Bronchial epithelial cell (primary cell): Measurements from ENCODE around the gene PPARA. TPM values are rescaled to one million over a fixed set of nuclear protein-coding genes. Genes with fewer than 3 reads are reported as not detected.

ENCODE experiments used
- DNase-seq: peaks from one replicate; pipeline ENCODE4 v3.0.0-alpha.2; 2010; ENCODE audit warnings: low read depth
- FAIRE-seq: peaks from 2 replicates; lab custom pipeline; 2011; peaks lifted over from hg19 to GRCh38; lab: Jason Lieb, UNC
- H3K27me3 ChIP-seq: 2 replicates; pipeline ENCODE4 v1.5.1; 2011; ENCODE audit warnings: low read length; ENCODE audit not compliant: control insufficient read depth, insufficient read depth
- H3K36me3 ChIP-seq: 2 replicates; pipeline ENCODE4 v1.5.1; 2011; ENCODE audit warnings: low read length; ENCODE audit not compliant: control insufficient read depth, insufficient read depth
- H3K4me3 ChIP-seq: 2 replicates; pipeline ENCODE4 v1.5.1; 2011; ENCODE audit warnings: mild to moderate bottlenecking, low read depth, low read length, control low read depth
- total RNA-seq: library from RNA; depleted of rRNA; stranded (reverse); fragments of >200 nt; gene quantifications from 2 replicates; pipeline ENCODE4 v1.2.1, GENCODE V29; 2014
- TF ChIP-seq, protein P1 (sequence below): IDR thresholded peaks from 2 replicates; pipeline ENCODE4 v1.5.1; 2011; ENCODE audit warnings: mild to moderate bottlenecking, moderate library complexity, low read length, control low read depth, inconsistent platforms; ENCODE audit not compliant: insufficient read depth, severe bottlenecking

PPARA gene
- total RNA-seq, 1 donor from 2014 or later = 10.5 TPM

DNA sequence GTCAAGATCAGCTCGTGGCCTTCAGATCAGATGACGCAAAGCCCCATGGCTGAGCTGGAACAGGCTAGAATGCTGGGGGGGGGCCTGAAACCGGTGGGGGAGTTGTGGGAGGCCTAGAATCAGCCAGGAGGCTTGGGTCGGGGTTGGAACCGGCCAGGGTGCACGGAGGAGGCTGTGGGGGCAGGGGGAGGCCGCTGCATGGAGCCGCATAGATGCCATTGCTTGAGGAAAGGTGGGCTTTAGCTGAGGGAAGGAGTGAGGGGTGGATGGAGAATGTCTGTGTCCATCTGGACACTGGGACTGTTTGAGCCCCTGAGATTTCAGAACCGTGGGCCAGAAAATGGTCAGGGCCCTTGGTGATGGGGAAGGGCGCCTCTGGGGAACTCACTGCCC, 74.6 kb downstream of the PPARA start:
- FAIRE-seq (no peak), DNase-seq (no peak)
- no peaks in the 10 kb centered on the region for H3K27me3 ChIP-seq
- TF ChIP-seq, protein P1, sequence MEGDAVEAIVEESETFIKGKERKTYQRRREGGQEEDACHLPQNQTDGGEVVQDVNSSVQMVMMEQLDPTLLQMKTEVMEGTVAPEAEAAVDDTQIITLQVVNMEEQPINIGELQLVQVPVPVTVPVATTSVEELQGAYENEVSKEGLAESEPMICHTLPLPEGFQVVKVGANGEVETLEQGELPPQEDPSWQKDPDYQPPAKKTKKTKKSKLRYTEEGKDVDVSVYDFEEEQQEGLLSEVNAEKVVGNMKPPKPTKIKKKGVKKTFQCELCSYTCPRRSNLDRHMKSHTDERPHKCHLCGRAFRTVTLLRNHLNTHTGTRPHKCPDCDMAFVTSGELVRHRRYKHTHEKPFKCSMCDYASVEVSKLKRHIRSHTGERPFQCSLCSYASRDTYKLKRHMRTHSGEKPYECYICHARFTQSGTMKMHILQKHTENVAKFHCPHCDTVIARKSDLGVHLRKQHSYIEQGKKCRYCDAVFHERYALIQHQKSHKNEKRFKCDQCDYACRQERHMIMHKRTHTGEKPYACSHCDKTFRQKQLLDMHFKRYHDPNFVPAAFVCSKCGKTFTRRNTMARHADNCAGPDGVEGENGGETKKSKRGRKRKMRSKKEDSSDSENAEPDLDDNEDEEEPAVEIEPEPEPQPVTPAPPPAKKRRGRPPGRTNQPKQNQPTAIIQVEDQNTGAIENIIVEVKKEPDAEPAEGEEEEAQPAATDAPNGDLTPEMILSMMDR = no peak
- H3K36me3 ChIP-seq = no peaks in the 10 kb centered on the region
- H3K4me3 ChIP-seq = no peak overlapping the region

DNA sequence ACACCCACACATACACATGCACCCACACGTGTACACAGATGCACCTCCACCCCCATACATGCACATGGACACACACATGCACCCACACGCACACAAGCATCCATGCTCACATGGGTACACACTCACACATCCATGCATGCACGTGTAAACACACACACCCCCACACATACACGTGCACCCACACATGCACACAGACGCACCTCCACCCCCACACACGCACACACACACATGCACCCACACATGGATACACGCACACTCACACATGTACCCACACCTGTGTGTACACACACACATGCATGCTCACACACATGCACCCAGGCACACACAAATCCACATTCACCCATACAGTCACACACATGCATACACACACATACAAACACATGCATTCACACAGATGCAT, 75.3 kb downstream of the PPARA start:
- Histone ChIP-seq H3K36me3 (no peaks in the 10 kb centered on the region), H3K27me3 (no peaks in the 10 kb centered on the region), H3K4me3 (no peak overlapping the region)
- peak; percentile 97 for FAIRE-seq
- TF ChIP-seq, protein P1 = no peak
- no peak for DNase-seq

DNA sequence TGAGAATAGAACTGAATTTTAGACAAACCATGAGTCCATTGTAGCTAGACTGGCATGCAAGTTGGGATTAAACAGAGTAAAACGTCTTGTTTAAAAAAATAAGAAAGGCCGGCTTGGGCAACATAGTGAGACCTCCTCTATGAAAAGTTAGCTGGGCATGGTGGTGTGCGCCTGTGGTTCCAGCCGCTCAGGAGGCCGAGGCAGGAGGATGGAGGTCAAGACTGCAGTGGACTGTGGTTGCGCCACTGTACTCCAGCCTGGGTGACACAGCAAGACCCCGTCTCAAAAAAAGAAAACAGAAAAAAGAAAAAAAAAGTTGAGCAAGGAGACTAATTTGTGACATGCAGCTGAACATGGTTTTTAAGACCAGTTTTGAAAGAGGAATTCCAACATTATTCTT, 76.3 kb downstream of the PPARA start:
- Histone ChIP-seq H3K4me3 (no peak overlapping the region), H3K36me3 (no peaks in the 10 kb centered on the region), H3K27me3 (no peaks in the 10 kb centered on the region)
- FAIRE-seq = no peak
- TF ChIP-seq, protein P1 = no peak
- DNase-seq = no peak

DNA sequence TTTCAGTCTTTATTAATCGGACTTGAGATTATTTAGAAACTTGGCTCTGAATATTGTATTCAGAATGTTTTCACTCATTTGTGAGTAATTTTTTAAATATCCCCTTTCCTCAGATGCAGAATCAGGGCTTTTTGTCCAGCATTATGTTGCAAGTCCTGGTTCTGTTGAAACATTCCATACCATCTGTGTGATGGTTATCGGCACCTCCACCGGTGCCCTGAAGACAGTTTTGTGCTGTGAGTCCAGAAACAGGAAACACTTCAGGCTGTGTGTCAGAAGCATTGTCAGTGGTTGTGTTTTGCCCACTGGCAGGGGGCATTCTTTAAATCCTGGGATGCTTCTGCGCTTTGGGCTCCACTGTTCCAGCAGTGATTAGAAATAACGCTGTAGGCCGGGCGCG, 79.4 kb downstream of the PPARA start:
- DNase-seq (no peak), FAIRE-seq (no peak)
- TF ChIP-seq, protein P1 = no peak
- no peaks in the 10 kb centered on the region for H3K27me3 ChIP-seq
- no peaks in the 10 kb centered on the region for H3K36me3 ChIP-seq
- H3K4me3 ChIP-seq = no peak overlapping the region

DNA sequence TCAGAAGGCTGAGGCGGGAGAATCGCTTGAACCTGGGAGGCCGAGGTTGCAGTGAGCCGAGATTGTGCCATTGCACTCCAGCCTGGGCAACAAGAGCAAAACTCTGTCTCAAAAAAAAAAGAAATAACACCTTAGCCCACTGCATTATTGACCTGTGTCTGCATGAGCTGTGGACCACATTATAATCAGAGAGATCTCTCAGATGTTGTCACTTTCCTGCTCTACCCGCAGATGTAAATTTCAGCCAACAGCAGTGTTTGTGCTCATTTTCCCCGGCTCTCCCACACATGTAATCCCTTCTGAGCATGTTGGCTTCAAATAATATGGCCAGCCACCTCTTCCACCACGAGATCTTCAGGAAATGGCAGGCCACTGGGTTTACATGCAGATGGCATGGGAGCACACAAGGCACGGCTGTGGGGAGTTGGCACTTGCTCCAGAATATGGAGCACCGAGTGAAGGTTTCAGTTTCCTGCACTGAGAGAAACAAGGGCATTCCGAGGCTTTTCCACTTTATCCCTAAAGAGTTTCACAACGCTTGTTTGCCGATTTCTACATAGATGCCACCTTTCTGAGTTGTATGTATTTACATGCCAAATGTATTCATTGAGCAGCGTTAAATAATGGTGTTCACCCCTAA, 80.1 kb downstream of the PPARA start:
- Histone ChIP-seq H3K4me3 (no peak overlapping the region), H3K36me3 (no peaks in the 10 kb centered on the region), H3K27me3 (no peaks in the 10 kb centered on the region)
- TF ChIP-seq, protein P1 = no peak
- FAIRE-seq (no peak), DNase-seq (no peak)

DNA sequence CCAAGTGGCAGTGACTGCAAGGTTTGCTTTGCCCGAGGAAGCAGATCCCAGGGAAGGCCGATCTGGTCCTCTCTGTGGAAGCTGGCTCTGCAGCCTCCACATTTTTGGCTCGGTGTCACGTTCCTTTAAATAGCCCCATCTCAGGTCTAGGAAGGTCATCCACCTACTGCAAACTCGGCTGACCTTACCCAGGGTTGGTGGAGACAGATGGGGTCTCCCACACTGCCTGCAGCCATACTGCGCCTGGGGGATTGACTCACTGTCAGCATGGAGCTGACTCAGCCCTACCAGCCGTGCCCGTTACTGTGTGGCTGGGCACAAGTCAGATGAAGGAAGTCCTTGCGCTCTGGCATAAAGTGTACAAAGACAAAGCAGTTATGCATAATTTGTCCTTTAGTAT, 82.9 kb downstream of the PPARA start:
- H3K36me3 ChIP-seq = no peaks in the 10 kb centered on the region
- FAIRE-seq = no peak

More for the DNA sequence above, 82.9 kb downstream of the PPARA start:
- TF ChIP-seq, protein P1 = no peak
- no peak for DNase-seq
- H3K4me3 ChIP-seq = no peak overlapping the region
- no peaks in the 10 kb centered on the region for H3K27me3 ChIP-seq
